HG03108 (cell line): ENCODE data around the gene UBE2C.
"Not testable (repeated sequence)": the region's sequence is repeated elsewhere in the genome, so short reads cannot be mapped to it uniquely, and the experiment has no call there.

ENCODE experiments used
- ATAC-seq: cut with Tn5 transposase; IDR thresholded peaks from one replicate; pipeline ENCODE4 v1.9.1; 2021; ENCODE audit warnings: moderate library complexity; ENCODE audit not compliant: unreplicated experiment

UBE2C gene

GRCh38 chr20:45812157-45813005 lies at the start of gene UBE2C:
TSS of gene UBE2C (plus strand) at chr20:45812644. CDS start at chr20:45812696, 52 bp downstream.
- peak; percentile 96 for ATAC-seq

- ATAC-seq, result not testable (repeated sequence)
Measured at GRCh38 chr20:45764618-45765282, 47.7 kb upstream of the UBE2C start.

GRCh38 chr20:45765307-45765875 lies 47.1 kb upstream of the UBE2C start:
- no peak for ATAC-seq

GRCh38 chr20:45765980-45766379 lies 46.5 kb upstream of the UBE2C start:
- ATAC-seq, result no peak

DNA sequence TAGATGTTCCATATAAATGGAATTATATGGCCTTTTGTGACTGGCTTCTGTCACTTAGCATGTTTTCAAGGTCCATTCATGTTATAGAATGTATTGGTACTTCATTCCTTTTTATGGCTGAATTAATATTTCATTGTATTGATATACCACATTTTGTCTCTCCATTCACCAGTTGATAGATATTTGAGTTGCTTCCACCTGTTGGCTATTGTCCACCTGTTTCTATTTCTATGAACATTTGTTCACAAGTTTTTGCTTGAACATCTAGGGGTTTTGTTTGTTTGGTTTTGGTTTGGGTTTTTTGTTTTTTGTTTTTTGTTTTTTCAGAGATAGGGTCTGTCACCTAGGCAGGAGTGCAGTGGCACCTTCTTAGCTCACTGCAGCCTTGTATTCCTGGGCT lies 44.0 kb upstream of the UBE2C start:
- ATAC-seq, result no peak

DNA sequence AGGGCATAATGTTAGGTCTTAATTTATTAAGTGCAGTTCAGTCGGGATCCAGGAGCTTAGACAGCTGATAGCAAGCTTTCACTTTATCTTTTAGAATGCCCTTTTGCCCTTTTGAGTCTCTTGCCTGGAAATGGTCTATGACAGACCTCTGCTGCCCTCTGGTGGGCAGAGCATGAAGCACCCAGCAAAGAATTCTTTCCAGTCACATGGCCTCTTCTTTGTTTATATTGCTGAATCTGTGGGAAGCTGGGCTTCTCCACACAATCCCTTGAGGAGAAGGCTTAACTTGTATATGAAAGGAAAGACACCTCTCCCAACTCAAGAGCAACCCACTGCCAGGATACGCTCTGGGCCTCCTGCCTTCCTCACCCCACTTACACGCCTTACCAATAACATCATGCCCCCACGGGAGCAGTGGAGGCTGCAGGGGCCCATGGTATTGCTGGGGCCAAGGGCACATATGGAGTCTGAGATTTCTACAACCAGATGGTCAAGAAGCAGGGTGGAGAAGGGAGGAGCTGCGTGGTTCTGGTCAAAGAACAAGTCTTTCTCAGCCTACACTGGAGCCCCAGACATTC lies 41.2 kb upstream of the UBE2C start:
- no peak for ATAC-seq

DNA sequence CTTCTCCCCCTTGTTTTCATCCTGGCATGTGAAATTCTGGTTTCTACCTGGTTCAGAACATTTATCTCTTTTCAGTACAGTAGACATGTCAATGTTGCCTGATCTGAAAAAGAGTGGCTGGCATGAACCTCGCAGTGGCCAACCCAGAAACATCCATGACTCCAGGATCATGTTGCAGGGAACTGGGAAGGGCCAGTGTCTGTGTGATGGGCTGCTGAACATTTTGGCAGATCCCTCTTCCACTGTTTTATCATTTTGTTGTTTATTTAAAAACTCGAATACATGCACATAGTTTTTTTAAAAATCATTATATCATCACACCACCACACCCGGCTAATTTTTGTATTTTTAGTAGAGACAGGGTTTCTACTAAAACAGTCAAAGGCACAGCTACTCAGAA lies 39.8 kb upstream of the UBE2C start:
- ATAC-seq, result no peak

GRCh38 chr20:45774945-45775344 lies 37.5 kb upstream of the UBE2C start:
- ATAC-seq, result no peak

GRCh38 chr20:45775411-45775810 lies 37.0 kb upstream of the UBE2C start:
- ATAC-seq, result no peak

DNA sequence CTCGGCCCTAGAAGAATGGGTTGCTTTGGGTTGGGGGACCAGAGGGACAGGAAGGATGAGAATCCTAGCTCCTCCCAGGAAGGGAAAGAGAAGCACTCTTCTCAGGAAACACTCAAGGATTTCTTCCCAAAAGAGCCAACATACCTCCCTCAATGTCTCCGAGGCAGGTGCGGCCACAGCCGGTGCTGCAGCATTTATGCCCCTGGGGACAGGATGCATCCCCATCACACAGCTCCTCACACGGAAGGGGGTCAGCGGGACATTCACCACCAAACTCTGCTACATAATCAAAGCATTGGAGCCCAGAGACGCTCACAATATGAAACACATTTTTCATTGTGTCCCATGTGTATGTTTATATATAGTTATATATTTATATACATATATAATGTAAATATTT lies 35.5 kb upstream of the UBE2C start:
- no peak for ATAC-seq

GRCh38 chr20:45779011-45779915 lies 33.2 kb upstream of the UBE2C start:
- no peak for ATAC-seq

DNA sequence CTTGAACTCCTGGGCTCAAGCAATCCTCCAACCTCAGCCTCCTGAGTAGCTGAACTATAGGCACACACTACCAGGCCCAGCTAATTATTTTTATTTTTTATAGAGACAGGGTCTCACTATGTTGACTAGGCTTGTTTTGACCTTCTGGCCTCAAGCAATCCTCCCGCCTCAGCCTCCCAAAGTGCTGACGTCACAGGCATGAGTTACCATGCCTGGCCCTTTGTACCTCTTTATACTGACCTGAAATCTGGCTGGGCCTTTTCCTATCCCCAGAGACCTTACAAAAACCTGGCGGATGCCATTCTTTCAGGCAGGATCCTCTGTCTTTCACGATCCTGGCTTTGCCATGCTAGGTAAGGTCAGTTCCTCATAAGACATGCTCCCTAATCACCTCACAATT lies 32.3 kb upstream of the UBE2C start:
- no peak for ATAC-seq

GRCh38 chr20:45781391-45781931 lies 31.0 kb upstream of the UBE2C start:
- ATAC-seq, result no peak

DNA sequence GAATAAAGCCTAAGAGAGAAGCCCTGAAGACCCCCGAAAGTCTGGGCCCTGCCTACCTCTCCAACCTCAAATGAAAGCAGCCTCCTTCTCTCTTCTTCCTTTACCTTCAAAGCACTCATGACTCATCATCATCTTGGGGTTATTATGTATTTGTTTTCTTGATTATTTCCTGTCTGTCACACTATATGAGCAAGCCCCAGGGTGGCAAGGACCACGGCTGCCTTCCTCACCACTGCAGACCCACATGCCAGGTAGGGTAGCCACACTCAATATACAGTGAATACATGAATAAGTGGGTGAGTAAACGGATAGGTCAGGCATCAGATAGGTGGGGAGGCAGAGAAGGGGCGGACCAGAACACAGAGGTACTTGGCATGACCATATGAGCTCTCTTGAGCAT lies 29.6 kb upstream of the UBE2C start:
- no peak for ATAC-seq

- ATAC-seq, result no peak
Measured at GRCh38 chr20:45783656-45784294, 28.7 kb upstream of the UBE2C start.

DNA sequence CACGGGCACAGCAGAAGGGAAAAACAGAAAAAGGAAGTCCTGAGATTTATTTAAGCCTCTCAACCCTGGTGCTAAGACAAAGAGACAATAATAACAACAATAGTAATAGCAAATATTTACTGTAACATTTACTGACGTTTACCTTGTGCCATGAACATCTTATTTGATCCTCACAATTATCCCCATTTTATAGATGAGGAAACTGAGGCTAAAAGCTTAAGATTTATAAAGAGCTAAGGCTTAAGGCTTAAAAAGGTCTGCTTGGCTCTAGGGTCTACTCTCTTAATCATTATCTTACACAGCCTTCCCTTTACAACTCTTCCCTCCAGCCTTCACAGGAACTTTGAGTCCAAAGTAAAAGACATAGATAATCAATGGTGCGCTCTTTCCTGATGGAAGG lies 24.1 kb upstream of the UBE2C start:
- no peak for ATAC-seq

GRCh38 chr20:45792317-45793118 lies 19.9 kb upstream of the UBE2C start:
- peak; percentile 14 for ATAC-seq

DNA sequence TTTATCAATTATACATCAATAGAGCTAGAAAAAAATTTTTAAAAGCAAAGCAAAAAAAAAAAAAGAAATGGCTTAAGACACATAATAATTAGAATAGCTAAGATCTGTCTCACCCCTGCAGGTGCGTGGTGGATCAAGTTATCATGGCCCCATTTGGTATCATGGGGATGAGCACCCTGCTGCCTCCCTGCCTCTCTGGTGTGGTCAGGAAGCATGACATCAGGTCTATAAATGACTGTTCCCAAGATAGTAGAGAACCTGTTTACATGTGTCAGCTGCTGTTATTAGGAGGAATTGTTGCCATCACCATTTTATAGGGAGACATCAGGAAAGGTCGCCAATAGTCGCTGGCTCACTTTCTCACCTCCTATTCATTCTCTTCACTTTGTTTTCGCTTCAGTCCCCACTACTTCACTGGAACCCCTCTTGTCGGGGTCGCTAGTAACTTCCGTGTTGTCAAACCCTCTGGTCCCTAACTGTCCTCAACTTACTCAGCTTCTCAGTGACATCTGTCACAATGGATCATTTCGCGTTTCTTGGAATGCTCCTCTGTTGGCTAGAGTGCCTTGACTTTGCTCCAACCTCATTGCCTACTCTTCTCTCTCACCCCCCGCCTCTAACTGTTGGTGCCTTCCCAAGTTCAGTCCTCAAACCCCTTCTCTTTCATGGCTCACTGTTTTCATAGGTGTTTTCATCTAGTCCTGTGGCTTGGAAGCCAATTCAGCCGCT lies 15.9 kb upstream of the UBE2C start:
- ATAC-seq, result no peak
